K562 (cell line): Measurements from ENCODE around the gene IL17RA. TPM values are rescaled to one million over a fixed set of nuclear protein-coding genes. Genes with fewer than 3 reads are reported as not detected.

Source experiments
- ATAC-seq: fragments of 200-7000 bp; cut with Tn5 transposase; 3 replicates; pipeline ENCODE4 v1.9.1; 2020; ENCODE audit warnings: moderate library complexity
- BruUV-seq: library from RNA; stranded (reverse); fragments of 400-500 nt; replicated peaks from 2 replicates; lab custom pipeline; 2021; lab: Mats Ljungman, UMichigan
- CTCF ChIA-PET: fragments of 300-600 bp; formaldehyde crosslinking; extraction: SDS; loops from one replicate; lab custom pipeline; 2021; ENCODE audit warnings: low intra/inter-chr PET ratio; lab: Yijun Ruan, JAX
- POLR2A ChIA-PET: fragments of 300-600, 350-650 bp; sonication (Branson Sonifier 250); formaldehyde crosslinking; extraction: SDS; loops from one replicate; lab custom pipeline; 2021; ENCODE audit warnings: antibody characterized with exemption, inconsistent platforms; lab: Yijun Ruan, JAX
- DNase-seq, 4 experiments: peaks; one replicate each; pipeline versions ENCODE4 v3.0.0 to v3.0.0-alpha.2; 2011 to 2018; ENCODE audit warnings: low spot score in 3 of 4, mixed read lengths in 3 of 4; ENCODE audit errors: extremely low read depth in 1 of 4
- FAIRE-seq: peaks from 2 replicates; lab custom pipeline; 2011; peaks lifted over from hg19 to GRCh38; lab: Jason Lieb, UNC
- H2AFZ ChIP-seq: 2 replicates; pipeline ENCODE4 v1.6.0; 2011; ENCODE audit warnings: low read depth, low read length, control low read depth, inconsistent platforms
- H3K27ac ChIP-seq: fragments of 200-600 bp; 3 replicates; pipeline ENCODE4 v1.8.0; 2011; ENCODE audit warnings: low read depth, mild to moderate bottlenecking, control low read depth, inconsistent platforms, low read length, moderate library complexity, mixed read lengths; ENCODE audit errors: extremely low read depth
- H3K27me3 ChIP-seq, 2 experiments: fragments of 300-600 bp in 1 of 2; 2 replicates in 1 of 2; 3 replicates in 1 of 2; pipeline versions ENCODE4 v1.6.0 to v1.8.0; 2011; ENCODE audit warnings: inconsistent platforms in 2 of 2, low read length in 2 of 2, mild to moderate bottlenecking in 1 of 2, mixed read lengths in 1 of 2, moderate library complexity in 1 of 2; ENCODE audit not compliant: control insufficient read depth in 2 of 2, insufficient read depth in 2 of 2
- H3K36me3 ChIP-seq: fragments of 300-600 bp; 3 replicates; pipeline ENCODE4 v1.8.0; 2011; ENCODE audit warnings: mild to moderate bottlenecking, low read length, inconsistent platforms; ENCODE audit not compliant: control insufficient read depth, insufficient read depth
- H3K4me1 ChIP-seq, 2 experiments: fragments of 200-600 bp in 1 of 2; replicated peaks in 1 of 2; 2 replicates in 1 of 2; 3 replicates in 1 of 2; pipeline versions ENCODE4 v1.5.1 to v1.8.0; 2011; ENCODE audit warnings: inconsistent platforms in 2 of 2, low read length in 2 of 2, mild to moderate bottlenecking in 1 of 2, mixed read lengths in 1 of 2, moderate library complexity in 1 of 2; ENCODE audit not compliant: control insufficient read depth in 2 of 2, insufficient read depth in 2 of 2
- H3K4me2 ChIP-seq: 2 replicates; pipeline ENCODE4 v1.6.1; 2011; ENCODE audit warnings: low read length, control low read depth, inconsistent platforms, mixed read lengths; ENCODE audit not compliant: insufficient read depth
- H3K4me3 ChIP-seq: fragments of 200-600 bp; sonication (generic), shearing (Covaris generic); 2 replicates; pipeline ENCODE4 v1.5.1; 2016; ENCODE audit warnings: control low read depth, inconsistent platforms
- H3K79me2 ChIP-seq: fragments of 200-600 bp; 3 replicates; pipeline ENCODE4 v1.8.0; 2011; ENCODE audit warnings: low read length, inconsistent platforms; ENCODE audit not compliant: control insufficient read depth, insufficient read depth
- H3K9ac ChIP-seq, 2 experiments: 2 replicates each; pipeline versions ENCODE4 v1.6.0 to v1.6.1; 2011; ENCODE audit warnings: low read depth in 2 of 2, low read length in 2 of 2, control low read depth in 1 of 2, inconsistent platforms in 1 of 2, mild to moderate bottlenecking in 1 of 2, mixed read lengths in 1 of 2; ENCODE audit not compliant: insufficient read depth in 1 of 2
- H3K9me1 ChIP-seq: one replicate; pipeline ENCODE4 v1.6.0; 2011; ENCODE audit warnings: inconsistent platforms, mild to moderate bottlenecking, low read length, moderate library complexity; ENCODE audit not compliant: control insufficient read depth, insufficient read depth
- H3K9me3 ChIP-seq: replicated peaks from 2 replicates; pipeline ENCODE4 v1.5.1; 2011; ENCODE audit warnings: low read depth, low read length, inconsistent platforms; ENCODE audit not compliant: control insufficient read depth, insufficient read depth
- H4K20me1 ChIP-seq: replicated peaks from 2 replicates; pipeline ENCODE4 v1.6.1; 2011; ENCODE audit warnings: low read length, inconsistent platforms, mixed read lengths; ENCODE audit not compliant: control insufficient read depth, insufficient read depth
- NR3C1 ChIP-seq: sonication (generic); formaldehyde crosslinking; IDR thresholded peaks from 2 replicates; pipeline ENCODE4 v1.8.1; 2022; ENCODE audit warnings: missing genetic modification reagents
- RCOR1 ChIP-seq, 2 experiments: IDR thresholded peaks; 2 replicates each; pipeline ENCODE4 v1.6.1; 2012; ENCODE audit warnings: low read depth in 2 of 2, low read length in 2 of 2, borderline replicate concordance in 1 of 2, improper control_type of control experiment in 1 of 2
- SIN3A ChIP-seq, 2 experiments: fragments of 150-350 bp in 1 of 2; IDR thresholded peaks; 2 replicates each; pipeline ENCODE4 v1.6.1; 2011 to 2016; ENCODE audit warnings: borderline replicate concordance in 2 of 2, low read depth in 2 of 2, low read length in 2 of 2, mild to moderate bottlenecking in 2 of 2, moderate library complexity in 2 of 2; ENCODE audit not compliant: control insufficient read depth in 1 of 2
- ZBTB7A ChIP-seq: IDR thresholded peaks from 2 replicates; pipeline ENCODE4 v1.6.1; 2011; ENCODE audit warnings: low read depth, mild to moderate bottlenecking, low read length, moderate library complexity, borderline replicate concordance; ENCODE audit not compliant: control insufficient read depth
- ZNF263 ChIP-seq: sonication (generic); formaldehyde crosslinking; IDR thresholded peaks from 2 replicates; pipeline ENCODE4 v1.8.0; 2022; ENCODE audit warnings: mild to moderate bottlenecking, missing genetic modification reagents, borderline replicate concordance
- WGBS: fragments of 100-300 bp; shearing (Covaris generic); methylation state at CpG from one replicate; pipeline ENCODE4 v1.1.6; 2016; ENCODE audit warnings: low coverage, mixed read lengths; ENCODE audit not compliant: insufficient coverage; ENCODE audit errors: missing lambda C conversion rate; 5-methylcytosine and 5-hydroxymethylcytosine counted together
- in situ Hi-C: fragments of 300-500 bp; cut with MboI; formaldehyde crosslinking; loops from 4 replicates; pipeline ENCODE4 v1.15.0; 2018; ENCODE audit warnings: inconsistent platforms, mixed read lengths
- intact Hi-C: fragments of 100-400 bp; cut with micrococcal nuclease; formaldehyde crosslinking; loops from 2 replicates; pipeline ENCODE4 v1.14.2; 2022
- polyA plus RNA-seq, 8 experiments: library from polyadenylated mRNA; depleted of rRNA in 4 of 8; stranded (reverse) in 5 of 8; unstranded in 3 of 8; fragments of >200 nt; fragmentation: Nextera tagmentation in 2 of 8; fragmentation: Illumina TruSeq in 1 of 8; extraction: Ambion mirVana in 2 of 8; extraction: Trizol in 1 of 8; gene quantifications; 2 replicates each; pipeline versions ENCODE4 v1.2.1 to v1.2.3, GENCODE V29; 2011 to 2014; ENCODE audit warnings: inconsistent platforms in 1 of 8, missing spikeins in 1 of 8
- total RNA-seq, 7 experiments: library from RNA; depleted of rRNA in 6 of 7; stranded (reverse); fragments of >200 nt in 6 of 7; fragmentation: Illumina TruSeq in 2 of 7; extraction: Trizol in 2 of 7; gene quantifications; 2 replicates each; pipeline versions ENCODE4 v1.2.1 to v1.2.3, GENCODE V29; 2011 to 2021; ENCODE audit warnings: low replicate concordance in 1 of 7
- TF ChIP-seq, protein P1 (sequence below): sonication (generic); formaldehyde crosslinking; IDR thresholded peaks from 2 replicates; pipeline ENCODE4 v1.8.0; 2022; ENCODE audit warnings: mild to moderate bottlenecking, low read depth, missing genetic modification reagents
- TF ChIP-seq, protein P2 (sequence below): sonication (generic); formaldehyde crosslinking; IDR thresholded peaks from 2 replicates; pipeline ENCODE4 v1.8.0; 2022; ENCODE audit warnings: missing genetic modification reagents, mild to moderate bottlenecking, moderate library complexity, borderline replicate concordance
- TF ChIP-seq, protein P3 (sequence below): fragments of 450-650 bp; IDR thresholded peaks from 2 replicates; pipeline ENCODE4 v1.6.1; 2016; ENCODE audit warnings: low read depth, mild to moderate bottlenecking, moderate library complexity
- TF ChIP-seq, protein P4 (sequence below), 2 experiments: fragments of 450-650 bp; formaldehyde crosslinking in 1 of 2; IDR thresholded peaks; 2 replicates each; pipeline versions ENCODE4 v1.4.0 to v1.6.1; 2014 to 2020; ENCODE audit warnings: mild to moderate bottlenecking in 2 of 2, borderline replicate concordance in 1 of 2, low read depth in 1 of 2

Gene IL17RA
- total and polyA plus RNA-seq, 9 of the 15 experiments (the other 6 are each of a cell fraction or from before 2014, with no cell fraction given), result 0.17 to 11.8 (median 3.7) TPM

DNA sequence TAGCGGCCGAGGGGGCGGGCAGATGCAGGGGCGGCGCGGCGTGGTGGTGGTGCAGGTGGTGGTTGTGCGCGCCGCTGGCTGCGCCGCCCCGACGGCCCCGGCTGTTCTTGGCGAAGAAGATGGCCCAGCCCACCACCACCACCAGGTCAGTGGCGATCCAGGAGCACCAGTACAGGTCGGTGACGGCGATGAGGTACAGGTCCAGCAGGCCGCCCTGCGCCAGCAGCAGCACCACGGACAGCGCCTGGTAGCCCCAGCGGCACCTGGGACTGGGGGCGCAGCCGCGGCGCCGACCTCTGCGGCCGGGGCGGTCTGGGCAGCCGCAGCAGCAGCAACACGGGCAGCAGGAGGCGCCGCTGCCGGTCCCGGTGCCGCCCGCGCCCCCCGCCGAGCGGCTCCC lies 35.5 kb downstream of the IL17RA start:
- BruUV-seq, result no TSS peak
- FAIRE-seq (no peak), DNase-seq (peak; percentile 71 to 85 (median 78)), ATAC-seq (peak; percentile 81)
- Histone ChIP-seq H3K4me3 (no peak overlapping the region), H3K9ac (no peak overlapping the region), H2AFZ (no peak overlapping the region), H3K4me2 (no peak overlapping the region), H3K36me3 (no peaks in the 10 kb centered on the region), H3K27me3 (peaks cover 31 to 69% of the 10 kb centered on the region in 2 experiments), H3K9me1 (no peaks in the 10 kb centered on the region), H4K20me1 (peaks cover 13% of the 10 kb centered on the region), H3K79me2 (no peaks in the 10 kb centered on the region), H3K27ac (no peak overlapping the region), H3K4me1 (peaks cover 0 to 25% of the 10 kb centered on the region in 2 experiments; a peak in 2 of 5 replicates), H3K9me3 (no peaks in the 10 kb centered on the region)
- ChIA-PET POLR2A (no interaction called here), CTCF (interaction anchor here (0.5 kb wide), 1 partner anchor 57 kb away, joined by 3 read pairs; no protein-coding TSS in a partner anchor)
- in situ Hi-C loops (no loop called here), intact Hi-C loops (loop anchor here (5.0 kb wide), 1 partner anchor 52 kb away; no protein-coding TSS in a partner anchor)
- WGBS, result 21% methylated on average over 27 of the region's 45 CpGs
- TF ChIP-seq, protein P1, sequence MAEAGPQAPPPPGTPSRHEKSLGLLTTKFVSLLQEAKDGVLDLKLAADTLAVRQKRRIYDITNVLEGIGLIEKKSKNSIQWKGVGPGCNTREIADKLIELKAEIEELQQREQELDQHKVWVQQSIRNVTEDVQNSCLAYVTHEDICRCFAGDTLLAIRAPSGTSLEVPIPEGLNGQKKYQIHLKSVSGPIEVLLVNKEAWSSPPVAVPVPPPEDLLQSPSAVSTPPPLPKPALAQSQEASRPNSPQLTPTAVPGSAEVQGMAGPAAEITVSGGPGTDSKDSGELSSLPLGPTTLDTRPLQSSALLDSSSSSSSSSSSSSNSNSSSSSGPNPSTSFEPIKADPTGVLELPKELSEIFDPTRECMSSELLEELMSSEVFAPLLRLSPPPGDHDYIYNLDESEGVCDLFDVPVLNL (CRISPR knock-in tag), result no peak
- TF ChIP-seq RCOR1 (IDR thresholded peaks at IDR 0.05; ENCODE audit: borderline replicate concordance in 1 of 2, low read depth in 2 of 2, low read length in 2 of 2) (0 out of 4 replicates have a peak, but pooled peaks of 1 of the 2 experiments have one; percentile 41), SIN3A (IDR thresholded peaks at IDR 0.05; ENCODE audit: borderline replicate concordance in 2 of 2, control insufficient read depth in 1 of 2, low read depth in 2 of 2, low read length in 2 of 2) (peak; percentile 45 to 88; a peak in 2 of 4 replicates), ZNF263 (CRISPR knock-in tag) (0 out of 2 replicates have a peak, but pooled peaks have one; percentile 22), NR3C1 (CRISPR knock-in tag) (peak; percentile 38; the same call in 1 of the 2 replicates), ZBTB7A (peak; percentile 90; the same call in 1 of the 2 replicates)
- TF ChIP-seq, protein P2, sequence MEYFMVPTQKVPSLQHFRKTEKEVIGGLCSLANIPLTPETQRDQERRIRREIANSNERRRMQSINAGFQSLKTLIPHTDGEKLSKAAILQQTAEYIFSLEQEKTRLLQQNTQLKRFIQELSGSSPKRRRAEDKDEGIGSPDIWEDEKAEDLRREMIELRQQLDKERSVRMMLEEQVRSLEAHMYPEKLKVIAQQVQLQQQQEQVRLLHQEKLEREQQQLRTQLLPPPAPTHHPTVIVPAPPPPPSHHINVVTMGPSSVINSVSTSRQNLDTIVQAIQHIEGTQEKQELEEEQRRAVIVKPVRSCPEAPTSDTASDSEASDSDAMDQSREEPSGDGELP (CRISPR knock-in tag), result 0 out of 2 replicates have a peak, but pooled peaks have one; percentile 31
- TF ChIP-seq, protein P3, sequence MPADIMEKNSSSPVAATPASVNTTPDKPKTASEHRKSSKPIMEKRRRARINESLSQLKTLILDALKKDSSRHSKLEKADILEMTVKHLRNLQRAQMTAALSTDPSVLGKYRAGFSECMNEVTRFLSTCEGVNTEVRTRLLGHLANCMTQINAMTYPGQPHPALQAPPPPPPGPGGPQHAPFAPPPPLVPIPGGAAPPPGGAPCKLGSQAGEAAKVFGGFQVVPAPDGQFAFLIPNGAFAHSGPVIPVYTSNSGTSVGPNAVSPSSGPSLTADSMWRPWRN, result no peak
- TF ChIP-seq, protein P4, sequence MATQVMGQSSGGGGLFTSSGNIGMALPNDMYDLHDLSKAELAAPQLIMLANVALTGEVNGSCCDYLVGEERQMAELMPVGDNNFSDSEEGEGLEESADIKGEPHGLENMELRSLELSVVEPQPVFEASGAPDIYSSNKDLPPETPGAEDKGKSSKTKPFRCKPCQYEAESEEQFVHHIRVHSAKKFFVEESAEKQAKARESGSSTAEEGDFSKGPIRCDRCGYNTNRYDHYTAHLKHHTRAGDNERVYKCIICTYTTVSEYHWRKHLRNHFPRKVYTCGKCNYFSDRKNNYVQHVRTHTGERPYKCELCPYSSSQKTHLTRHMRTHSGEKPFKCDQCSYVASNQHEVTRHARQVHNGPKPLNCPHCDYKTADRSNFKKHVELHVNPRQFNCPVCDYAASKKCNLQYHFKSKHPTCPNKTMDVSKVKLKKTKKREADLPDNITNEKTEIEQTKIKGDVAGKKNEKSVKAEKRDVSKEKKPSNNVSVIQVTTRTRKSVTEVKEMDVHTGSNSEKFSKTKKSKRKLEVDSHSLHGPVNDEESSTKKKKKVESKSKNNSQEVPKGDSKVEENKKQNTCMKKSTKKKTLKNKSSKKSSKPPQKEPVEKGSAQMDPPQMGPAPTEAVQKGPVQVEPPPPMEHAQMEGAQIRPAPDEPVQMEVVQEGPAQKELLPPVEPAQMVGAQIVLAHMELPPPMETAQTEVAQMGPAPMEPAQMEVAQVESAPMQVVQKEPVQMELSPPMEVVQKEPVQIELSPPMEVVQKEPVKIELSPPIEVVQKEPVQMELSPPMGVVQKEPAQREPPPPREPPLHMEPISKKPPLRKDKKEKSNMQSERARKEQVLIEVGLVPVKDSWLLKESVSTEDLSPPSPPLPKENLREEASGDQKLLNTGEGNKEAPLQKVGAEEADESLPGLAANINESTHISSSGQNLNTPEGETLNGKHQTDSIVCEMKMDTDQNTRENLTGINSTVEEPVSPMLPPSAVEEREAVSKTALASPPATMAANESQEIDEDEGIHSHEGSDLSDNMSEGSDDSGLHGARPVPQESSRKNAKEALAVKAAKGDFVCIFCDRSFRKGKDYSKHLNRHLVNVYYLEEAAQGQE (IDR thresholded peaks at IDR 0.05; ENCODE audit: borderline replicate concordance), result peak; percentile 99
- TF ChIP-seq, protein P4 (CRISPR knock-in tag; IDR thresholded peaks at IDR 0.05; ENCODE audit: low read depth), result peak; percentile 97
